Measurements from ENCODE around the gene KRTAP10-3. TPM values are rescaled to one million over a fixed set of nuclear protein-coding genes. Genes with fewer than 3 reads are reported as not detected.

Gene KRTAP10-3
- total RNA-seq, 1 experiment from 2014 or later, result not detected

- no peak for DNase-seq (ENCODE audit: low read depth, low spot score)
- in situ Hi-C loops (cut with HindIII; ENCODE audit: low pct_unique_long_range_greater_than_20kb, low sequenced_read_pairs), result no loop called here
- BruUV-seq (replicated peaks), result no TSS peak
- H3K4me1 ChIP-seq (ENCODE audit: control insufficient read depth, insufficient read depth, low read length), result no peaks in the 10 kb centered on the region
- ChIA-PET POLR2A (no interaction called here), CTCF (no interaction called here)
- no peaks in the 10 kb centered on the region for H3K9me3 ChIP-seq (ENCODE audit: control insufficient read depth, insufficient read depth, low read depth, low read length)
- no peaks in the 10 kb centered on the region for H3K27me3 ChIP-seq (ENCODE audit: control insufficient read depth, insufficient read depth, low read length)
- intact Hi-C loops (cut with micrococcal nuclease; ENCODE audit: unreplicated experiment), result no loop called here
- ATAC-seq, result no peak
- no peaks in the 10 kb centered on the region for H3K36me3 ChIP-seq (ENCODE audit: control insufficient read depth, insufficient read depth, low read length)
- no peak overlapping the region for H3K27ac ChIP-seq (ENCODE audit: low read length)
- H3K4me3 ChIP-seq (ENCODE audit: low read depth in 2 of 2, low read length in 2 of 2), result no peak overlapping the region
- TF ChIP-seq SIN3A (IDR thresholded peaks at IDR 0.05; ENCODE audit: borderline replicate concordance, insufficient read depth, low read depth, low read length) (no peak), POLR2AphosphoS5 (IDR thresholded peaks at IDR 0.05; ENCODE audit: low read depth, low read length) (no peak), TCF7L2 (IDR thresholded peaks at IDR 0.05; ENCODE audit: low read depth, low read length) (no peak)
These were observed 25.3 kb downstream of the KRTAP10-3 start for GRCh38 chr21:44533121-44533890.

- H3K4me1 ChIP-seq (ENCODE audit: control insufficient read depth, insufficient read depth, low read length), result no peaks in the 10 kb centered on the region
- no peak overlapping the region for H3K4me3 ChIP-seq (ENCODE audit: low read depth in 2 of 2, low read length in 2 of 2)
- ChIA-PET CTCF (no interaction called here), POLR2A (no interaction called here)
- H3K27me3 ChIP-seq (ENCODE audit: control insufficient read depth, insufficient read depth, low read length), result no peaks in the 10 kb centered on the region
- BruUV-seq (replicated peaks), result no TSS peak
- DNase-seq (ENCODE audit: low read depth, low spot score) (no peak), ATAC-seq (no peak)
- no peaks in the 10 kb centered on the region for H3K9me3 ChIP-seq (ENCODE audit: control insufficient read depth, insufficient read depth, low read depth, low read length)
- H3K36me3 ChIP-seq (ENCODE audit: control insufficient read depth, insufficient read depth, low read length), result no peaks in the 10 kb centered on the region
- in situ Hi-C loops (cut with HindIII; ENCODE audit: low pct_unique_long_range_greater_than_20kb, low sequenced_read_pairs), result no loop called here
- intact Hi-C loops (cut with micrococcal nuclease; ENCODE audit: unreplicated experiment), result no loop called here
- H3K27ac ChIP-seq (ENCODE audit: low read length), result no peak overlapping the region
- TF ChIP-seq REST (IDR thresholded peaks at IDR 0.05; ENCODE audit: insufficient read depth in 1 of 2, low read depth in 2 of 2, low read length in 1 of 2) (no peak), TCF7L2 (IDR thresholded peaks at IDR 0.05; ENCODE audit: low read depth, low read length) (no peak), CTCF (IDR thresholded peaks at IDR 0.05) (no peak), SIN3A (IDR thresholded peaks at IDR 0.05; ENCODE audit: borderline replicate concordance, insufficient read depth, low read depth, low read length) (no peak), POLR2AphosphoS5 (IDR thresholded peaks at IDR 0.05; ENCODE audit: low read depth, low read length) (no peak)
These were observed 25.9 kb downstream of the KRTAP10-3 start for GRCh38 chr21:44532712-44533111.
